Umbilical cord (tissue), 2 donors: ENCODE measurements around the gene PTCH2. TPM values are rescaled to one million over a fixed set of nuclear protein-coding genes. Genes with fewer than 3 reads are reported as not detected.
"Not testable (repeated sequence)": the region's sequence is repeated elsewhere in the genome, so short reads cannot be mapped to it uniquely, and the experiment has no call there.

Experiments
- DNase-seq: peaks from one replicate; pipeline ENCODE4 v3.0.0-alpha.2; 2015; ENCODE audit warnings: low spot score
- total RNA-seq: library from RNA; depleted of rRNA; stranded (reverse); fragments of >200 nt; gene quantifications from one replicate; pipeline ENCODE4 v1.2.3, GENCODE V29; 2014; ENCODE audit warnings: low replicate concordance; ENCODE audit not compliant: insufficient read depth

Gene PTCH2
- total RNA-seq, 1 donor from 2014 or later = 0.72 TPM

DNA sequence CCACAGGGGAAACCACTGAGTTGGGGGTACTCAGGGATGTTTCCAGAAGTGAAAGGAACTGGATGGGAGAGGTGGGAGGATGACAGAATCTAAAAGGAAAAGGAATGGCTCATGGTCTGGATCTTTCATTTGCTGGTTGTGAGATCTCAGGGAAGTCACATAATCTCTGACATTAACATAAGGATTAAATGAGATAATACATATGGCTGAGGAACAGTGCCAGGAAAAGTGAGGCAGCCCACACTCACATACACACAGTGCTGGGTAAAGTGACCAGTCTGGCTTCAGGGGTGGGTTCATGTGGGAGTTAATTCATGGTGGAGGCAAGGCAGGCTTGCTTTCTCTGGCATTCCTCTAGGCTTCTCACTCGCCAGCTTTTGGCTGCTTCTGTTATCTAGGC is 3.9 kb upstream of the PTCH2 start:
- DNase-seq = no peak

DNA sequence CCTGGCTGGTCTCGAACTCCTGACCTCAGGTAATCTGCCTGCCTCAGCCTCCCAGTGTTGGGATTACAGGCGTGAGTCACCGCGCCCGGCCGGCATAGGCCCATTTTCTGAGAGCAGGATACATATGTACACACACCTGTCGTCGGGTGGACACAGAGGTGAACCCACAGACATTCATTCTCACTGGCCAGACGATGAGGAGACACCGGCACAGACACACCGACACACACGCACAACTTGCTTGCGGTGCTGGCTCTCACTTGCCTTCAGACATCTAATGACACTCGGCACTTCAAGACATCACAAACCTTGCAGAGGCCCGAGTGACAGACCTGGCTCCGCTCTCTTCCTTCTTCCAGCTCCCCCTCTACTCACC is 579 bp downstream of the PTCH2 start:
- DNase-seq = no peak

DNA sequence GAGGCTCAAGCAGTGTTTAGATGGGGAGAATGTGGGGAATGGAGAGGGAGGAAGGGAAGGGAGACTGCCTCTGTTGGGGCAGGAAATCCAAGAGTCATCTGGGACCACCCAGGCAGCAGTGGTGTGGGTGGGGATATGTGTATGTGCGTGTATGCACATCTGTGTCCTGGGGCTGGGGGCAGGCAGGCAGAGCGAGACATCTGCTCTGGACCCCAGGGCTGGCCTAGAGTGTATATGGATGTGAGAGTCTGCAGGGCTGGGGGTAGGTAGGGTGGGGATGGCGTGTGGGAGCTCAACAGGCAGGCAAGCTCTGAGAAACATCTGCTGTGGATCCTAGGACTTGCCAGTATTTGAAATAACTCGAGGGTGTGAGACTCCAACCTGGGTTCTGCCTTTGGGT is 3.5 kb downstream of the PTCH2 start:
- no peak for DNase-seq

DNA sequence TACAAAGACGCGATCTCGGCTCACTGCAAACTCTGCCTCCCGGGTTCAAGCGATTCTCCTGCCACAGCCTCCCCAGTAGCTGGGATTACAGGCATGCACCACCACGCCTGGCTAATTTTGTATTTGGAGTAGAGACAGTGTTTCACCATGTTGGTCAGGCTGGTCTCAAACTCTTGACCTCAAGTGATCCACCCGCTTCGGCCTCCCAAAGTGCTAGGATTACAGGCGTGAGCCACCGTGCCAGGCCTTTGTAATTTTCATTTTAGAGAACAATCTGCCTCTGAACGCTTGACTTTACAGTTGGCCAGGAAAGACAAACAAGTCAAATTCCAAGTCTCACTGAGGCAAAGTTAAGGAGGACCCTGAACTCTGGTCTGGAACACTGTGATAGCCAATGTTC is 4.8 kb downstream of the PTCH2 start:
- DNase-seq = not testable (repeated sequence)

DNA sequence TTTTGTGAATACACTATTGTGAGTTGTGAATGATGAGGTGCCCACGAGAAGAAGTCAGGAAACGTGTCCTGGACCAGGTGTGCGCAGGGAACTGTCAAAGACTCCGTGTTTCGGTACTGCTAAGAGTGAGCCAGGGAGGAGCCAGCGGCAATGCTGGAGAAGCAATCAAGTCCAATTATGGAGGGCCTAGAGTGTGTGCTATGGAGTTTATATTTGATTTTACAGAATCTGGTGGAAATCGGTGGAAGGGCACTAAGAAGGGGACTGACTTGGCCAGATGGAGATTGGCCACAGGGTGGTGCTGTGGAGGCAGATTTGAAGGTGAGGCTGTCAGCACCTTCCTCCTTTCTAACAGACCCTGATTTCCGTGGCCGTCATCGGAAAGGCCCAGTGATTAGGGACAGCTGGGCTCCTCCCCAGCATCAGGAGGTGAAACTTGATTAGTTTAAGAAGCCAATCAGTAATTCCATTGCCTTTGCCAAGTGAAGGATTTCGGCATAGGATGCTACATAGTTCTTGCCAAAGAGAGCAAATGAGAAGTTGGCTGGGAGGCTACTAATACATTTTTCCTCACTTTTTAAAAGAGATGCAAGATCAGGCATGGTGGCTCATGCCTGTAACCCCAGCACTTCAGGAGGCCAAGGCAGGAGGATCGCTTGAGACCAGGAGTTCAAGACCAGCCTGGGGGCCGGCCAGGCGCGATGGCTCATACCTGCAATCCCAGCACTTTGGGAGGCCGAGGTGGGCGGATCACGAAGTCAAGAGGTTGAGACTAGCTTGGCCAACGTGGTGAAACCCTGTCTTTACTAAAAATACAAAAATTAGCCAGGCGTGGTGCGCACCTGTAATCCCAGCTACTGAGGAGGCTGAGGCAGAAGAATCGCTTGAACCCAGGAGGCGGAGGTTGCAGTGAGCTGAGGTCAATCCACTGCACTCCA is 7.0 kb downstream of the PTCH2 start:
- peak; percentile 78 for DNase-seq

DNA sequence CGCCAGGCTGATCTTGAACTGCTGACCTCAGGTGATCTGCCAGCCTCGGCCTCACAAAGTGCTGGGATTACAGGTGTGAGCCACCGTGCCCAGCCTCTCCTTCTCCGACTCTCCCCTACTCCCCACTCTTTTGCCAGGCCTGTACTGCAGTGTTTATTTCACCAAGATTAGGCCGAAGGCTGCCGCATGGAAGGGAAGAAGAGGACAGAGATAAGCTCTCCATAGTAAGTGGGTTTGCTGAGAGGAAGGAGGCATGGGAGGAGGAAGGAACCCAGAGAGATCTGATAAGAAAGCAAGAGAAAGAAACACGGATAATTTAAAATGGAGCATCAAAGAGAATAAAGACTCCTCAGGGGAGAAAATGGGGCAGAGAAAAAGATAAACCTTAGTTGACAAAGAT is 8.7 kb downstream of the PTCH2 start:
- no peak for DNase-seq

DNA sequence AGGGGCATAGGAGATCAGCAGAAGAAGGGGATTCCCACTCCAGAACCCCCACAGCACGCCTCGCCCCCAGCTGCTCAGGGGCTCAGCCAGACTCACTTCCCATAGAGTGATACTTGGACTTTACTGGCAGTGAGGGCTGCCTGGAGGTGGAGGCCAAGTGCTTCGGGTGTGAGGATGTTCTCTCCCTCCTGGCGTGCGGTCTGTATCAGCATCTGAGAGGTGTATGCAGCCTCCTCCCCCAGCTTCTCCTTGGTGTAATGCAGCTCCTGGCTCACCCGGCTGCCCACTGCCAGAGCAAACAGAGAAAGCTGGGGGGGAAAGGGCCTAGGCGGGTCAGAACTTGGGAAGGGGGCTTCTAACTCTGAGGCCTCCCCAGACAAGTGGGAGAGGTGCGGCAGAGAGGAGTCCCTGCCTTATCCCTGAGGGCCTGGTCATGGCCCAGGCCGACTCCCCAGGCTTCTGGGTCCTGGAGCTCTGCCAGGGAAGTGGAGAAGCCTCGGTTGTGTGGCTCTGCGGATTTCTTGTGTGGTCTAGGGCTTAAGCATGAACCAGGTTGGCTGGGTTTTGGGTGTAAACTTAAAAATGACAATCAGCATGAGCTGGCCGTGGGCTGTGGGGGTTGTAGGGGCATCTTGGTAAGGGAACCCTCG is 10.9 kb downstream of the PTCH2 start:
- no peak for DNase-seq

DNA sequence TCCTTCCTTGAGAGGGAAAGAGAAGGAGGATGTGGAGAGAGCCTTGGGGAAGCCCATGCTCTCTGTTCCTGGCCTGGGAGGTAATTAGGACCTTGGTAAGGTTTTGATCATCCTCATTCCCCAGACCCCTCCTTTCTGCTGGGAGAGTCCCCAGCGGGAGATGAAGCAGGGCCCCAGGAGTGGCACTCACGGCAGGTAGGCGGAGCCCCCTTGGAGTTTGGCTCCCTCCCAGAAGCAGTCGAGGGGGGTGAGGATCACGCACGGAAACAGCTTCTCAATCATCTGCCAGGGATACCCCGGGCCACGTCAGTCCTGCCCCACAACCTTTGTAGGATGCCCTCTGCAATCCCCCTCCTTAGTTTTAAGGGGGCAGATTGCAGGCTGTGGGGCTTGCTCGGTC is 11.5 kb downstream of the PTCH2 start:
- DNase-seq = no peak

DNA sequence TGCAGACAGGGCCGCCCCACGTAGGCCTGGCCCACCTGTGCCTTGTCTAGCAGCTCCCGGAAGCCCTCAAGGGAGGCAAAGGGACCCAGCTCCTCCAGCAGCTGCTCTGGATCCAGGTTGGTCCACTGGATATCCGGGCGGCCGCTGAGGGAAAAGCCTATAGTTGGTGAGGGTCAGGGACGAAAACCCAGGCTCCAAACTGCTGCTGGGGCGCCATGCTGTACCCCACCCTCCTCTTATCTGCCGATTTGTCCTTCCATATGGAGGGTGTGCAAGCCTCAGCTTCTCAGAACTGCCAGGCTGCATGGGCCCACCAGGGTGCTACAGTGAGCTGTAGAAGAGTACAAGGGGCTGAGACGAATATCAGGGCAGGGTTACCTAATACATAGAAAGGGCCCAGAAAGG is 12.2 kb downstream of the PTCH2 start:
- no peak for DNase-seq

DNA sequence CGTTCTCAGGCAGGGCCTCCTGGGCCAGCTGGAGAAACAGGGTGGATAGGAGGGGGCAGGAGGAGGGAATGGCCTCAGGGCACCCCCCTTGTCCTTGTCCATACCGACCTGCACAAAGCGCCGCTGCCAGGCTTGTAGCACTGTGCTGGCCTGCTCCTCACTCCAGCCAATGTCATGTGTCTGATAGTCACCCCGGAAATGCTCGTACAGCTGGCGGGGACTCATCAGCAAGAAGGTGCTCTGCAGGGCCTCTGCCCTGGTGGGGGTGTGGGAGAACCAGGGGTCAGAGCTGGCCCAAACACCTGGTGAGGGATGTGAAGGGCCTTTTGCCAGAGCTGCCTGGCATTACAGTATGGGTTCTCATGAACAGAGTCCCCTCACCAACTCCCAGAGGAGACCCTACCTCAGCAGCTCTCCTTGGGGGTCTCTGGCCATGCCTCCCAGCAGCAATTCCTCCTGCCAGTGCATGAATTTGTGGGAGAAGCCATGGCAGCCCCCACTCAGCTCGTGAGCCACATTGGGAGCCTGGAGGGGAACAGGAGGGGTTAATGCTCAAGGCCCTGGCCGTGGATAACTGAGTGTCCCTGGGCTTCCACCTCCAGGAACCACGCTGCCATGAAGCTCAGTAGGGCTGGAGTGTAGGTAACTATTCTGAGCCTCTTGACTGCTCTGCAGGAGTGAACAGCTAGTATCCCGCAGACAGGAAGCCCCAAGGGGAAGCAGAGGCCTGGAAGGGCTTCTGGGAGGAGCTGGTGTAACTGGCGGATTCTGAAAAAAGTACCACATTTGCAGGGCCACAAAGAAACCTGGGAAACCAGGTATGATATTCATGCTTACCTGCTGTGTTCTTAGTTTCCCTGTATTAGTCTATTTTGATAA is 13.3 kb downstream of the PTCH2 start:
- DNase-seq = no peak

DNA sequence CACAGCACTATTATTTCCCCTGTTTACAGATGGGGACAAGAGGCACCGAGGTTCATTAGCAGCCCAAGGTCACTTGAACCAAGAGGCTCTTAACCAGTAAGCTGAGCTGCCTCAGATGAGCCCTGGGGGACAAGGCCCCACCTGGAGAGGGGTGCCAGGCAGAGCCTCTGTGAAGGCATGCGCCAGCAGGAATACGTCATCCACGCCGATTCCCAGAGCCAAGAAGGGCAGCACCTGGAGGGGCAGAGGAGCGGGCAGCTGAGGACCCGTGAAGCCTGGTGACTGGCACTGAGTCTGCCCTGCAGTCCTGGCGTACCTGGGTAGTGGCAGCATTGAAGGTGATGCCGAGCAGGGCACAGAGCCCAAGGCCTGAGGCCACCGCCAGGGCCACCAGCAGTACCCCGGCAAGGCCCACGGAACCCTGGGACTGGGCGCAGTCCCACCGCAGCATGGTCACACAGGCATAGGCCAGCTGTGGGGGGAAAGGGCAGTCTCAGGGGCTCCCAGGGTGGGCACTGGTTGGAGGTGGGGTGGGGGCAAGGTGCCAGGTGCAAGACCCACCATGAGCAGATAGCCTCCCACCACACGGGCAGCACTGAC is 14.1 kb downstream of the PTCH2 start:
- DNase-seq = no peak

DNA sequence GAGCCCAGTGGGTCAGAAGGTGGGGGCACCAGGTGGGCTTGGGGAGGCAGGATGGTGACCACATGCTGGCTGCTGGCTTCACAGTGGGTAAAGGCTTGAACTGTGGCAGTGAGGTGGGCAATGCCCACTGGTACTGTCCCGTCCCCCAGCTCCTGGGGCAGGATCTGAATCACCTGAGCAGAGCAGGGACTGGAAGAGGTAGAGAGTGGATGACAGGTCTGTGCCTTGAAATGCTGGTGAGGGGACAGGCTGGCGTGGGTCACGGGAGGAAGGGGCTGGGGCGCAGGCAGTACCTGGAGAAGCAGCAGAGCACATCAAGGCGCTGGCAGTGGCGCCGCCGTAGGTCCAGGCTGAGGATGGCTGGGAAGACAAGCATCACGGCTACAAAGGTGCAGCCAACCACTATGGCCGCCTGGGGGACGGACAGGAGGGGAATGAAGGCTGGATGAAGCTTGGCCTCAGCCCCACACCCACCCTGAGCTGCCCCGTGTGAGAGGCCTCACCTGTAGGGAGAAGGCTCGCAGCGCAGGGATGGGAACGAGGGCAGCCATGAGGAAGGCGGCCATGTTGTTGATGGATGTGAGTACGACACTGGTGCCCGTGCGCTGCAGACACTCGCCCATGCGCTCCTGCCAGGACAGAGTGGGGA is 14.9 kb downstream of the PTCH2 start:
- no peak for DNase-seq

DNA sequence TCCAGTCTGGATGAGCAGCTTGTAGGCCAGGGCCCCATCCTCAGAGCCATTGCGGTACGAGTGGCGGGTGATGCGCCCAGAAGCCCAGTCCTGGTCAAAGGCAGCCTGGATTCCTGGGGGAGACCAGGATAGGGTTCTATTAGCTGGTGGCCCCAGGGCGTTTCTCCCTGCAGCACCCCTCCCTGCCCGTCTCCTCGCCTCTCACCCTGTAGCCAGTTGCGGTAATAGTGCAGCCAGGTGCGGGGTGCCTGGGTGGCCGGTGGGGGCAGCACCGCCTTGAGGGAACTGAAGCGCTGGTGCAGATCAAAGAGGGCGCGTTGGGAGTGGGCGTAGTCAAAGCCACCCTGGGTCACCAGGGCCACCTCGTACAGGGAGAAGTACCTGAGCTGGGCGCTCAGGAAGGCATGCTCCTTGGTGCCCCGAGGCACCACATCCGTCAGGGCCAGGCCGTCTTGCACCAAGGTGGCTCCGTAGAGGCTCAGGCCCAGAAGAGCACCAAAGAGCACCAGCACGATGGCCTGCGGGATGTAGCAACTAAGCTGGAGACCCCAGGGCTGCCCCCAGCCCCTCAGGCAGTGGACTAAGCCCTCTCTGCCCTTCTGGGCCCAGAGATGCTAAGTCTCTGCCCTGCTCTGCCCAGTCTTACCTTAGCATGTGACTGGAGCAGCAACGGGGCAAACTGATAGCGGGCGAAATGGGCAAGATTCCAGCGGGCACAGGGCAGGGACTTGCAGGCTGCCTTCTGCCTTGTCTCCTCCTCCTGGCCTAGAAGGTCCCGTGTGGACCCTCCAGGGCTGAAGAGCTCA is 15.7 kb downstream of the PTCH2 start:
- no peak for DNase-seq

DNA sequence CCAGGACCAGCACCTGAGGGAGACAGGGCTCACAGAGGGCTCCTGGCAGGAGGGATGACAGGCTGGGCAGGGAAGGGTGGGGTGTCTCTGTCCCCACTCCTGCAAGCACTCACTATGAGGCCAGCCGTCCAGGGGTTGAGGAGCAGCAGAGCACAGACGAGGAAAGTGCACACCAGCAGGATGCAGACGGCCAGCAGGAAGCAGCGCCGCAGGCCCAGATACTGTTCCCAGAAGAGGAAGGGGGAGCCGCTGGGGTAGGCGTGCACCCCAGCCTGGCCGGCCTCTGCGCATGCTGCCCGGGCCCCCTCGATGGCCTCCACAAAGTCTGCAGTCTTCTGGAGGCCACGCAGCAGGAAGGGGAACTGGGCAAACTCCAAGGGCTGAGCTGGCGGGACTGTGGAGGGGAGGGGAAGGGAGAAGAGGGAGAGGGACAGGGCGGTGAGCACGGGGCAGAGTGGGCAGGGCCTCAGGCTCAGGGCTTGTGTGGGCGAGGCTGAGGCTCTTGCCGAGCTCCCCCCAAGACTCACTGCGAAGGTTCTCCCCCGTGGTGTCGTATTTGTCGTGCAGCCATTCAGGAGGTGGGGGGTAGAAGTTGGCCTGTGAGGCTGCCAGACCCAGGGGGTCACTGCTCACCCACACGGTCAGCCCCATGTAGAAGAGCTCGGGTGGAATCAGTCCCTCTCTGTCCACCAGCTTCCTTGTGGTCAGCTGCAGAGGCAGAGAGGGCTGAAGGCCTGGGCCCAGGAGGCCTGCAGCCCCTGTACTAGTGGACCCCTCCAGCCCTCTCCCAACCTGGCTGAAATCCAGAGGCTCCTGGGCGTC is 16.5 kb downstream of the PTCH2 start:
- DNase-seq = peak; percentile 77

DNA sequence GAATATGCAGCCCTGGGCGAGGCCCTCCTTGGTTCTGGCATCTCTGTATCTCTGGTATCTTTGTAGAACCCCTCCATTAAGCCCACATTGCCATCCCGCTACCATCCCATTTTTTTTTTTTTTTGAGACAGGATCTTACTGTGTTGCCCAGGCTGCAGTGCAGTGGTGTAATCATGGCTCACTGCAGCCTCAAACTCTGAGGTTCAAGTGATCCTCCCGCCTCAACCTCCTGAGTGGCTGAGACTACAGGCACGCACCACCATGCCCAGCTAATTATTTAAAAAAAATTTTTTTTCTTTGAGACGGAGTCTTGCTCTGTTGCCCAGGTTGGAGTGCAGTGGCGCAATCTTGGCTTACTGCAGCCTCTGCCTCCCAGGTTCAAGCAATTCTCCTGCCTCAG is 18.7 kb downstream of the PTCH2 start:
- not testable (repeated sequence) for DNase-seq

DNA sequence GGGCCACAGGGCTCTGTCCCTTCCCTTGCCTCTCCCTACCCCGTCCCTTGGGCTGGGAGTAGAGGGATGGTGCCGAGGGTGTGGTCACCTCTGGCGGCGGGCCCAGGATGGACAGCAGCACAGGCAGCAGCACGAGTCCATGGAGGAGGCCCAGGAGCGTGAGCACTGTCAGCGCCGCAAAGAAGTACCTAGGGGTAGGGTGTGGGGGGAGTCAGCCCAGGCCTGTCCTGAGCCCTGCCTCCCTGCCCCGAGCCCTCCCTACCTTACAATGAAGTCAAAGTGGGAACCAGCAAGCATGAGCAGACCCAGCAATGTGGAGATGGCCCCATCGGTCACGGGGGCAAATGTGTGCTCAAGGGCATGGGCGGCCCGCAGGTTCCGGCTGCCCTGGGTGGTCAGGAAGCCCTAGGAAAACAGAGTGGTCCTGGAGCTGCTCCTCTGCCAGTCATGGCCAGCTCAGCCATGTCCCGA is 20.0 kb downstream of the PTCH2 start:
- DNase-seq = no peak

DNA sequence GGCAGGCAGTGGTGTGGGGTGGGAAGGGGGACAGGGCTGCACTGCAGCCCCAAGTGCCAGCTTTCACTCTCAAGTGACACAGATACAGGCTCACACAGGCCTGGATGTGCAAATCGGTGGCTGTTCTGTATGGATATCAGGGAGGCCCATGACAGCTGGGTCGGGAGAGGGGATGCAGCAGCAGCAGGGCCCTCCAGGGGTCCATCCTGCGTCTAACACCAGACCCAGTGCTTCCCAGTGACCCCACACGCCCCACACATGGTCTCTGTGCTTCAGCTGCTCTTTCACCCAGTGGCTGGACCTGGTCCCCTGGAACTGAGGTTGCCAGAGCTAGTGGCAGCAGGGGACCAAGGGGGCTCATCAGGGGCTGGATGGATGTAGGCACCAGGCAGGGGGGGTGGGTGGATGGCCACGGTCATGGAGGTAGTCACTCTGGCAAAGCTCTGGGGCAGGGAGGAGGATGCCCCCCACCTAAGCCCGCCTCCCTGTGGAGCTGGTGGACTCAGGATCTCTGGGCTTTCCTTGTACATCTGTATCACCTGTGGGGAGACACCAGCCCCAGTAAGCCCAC is 20.8 kb downstream of the PTCH2 start:
- DNase-seq = no peak

DNA sequence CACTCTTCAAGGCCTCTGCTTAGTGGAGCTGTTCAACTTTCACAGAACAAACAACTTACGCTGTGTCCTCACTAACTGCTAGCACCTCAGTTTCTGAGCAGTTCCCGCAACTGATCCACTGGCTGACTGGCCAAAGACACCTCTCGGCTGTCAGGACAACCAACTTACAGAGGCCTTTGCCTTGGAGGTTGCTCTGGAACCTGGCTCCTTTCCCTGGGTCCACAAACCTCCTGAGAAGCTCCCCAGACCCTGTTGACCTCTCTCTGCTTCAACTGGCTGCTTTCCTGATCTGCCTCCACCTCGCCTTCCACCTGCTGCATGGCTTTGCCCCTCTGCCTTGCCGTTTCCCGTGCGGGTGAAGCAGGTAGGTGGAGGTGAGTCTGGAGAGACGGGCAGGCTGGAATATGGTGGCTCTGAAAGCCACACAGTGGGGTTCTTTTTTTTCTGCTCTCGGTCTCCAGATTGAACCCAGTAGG is 21.8 kb downstream of the PTCH2 start:
- DNase-seq = no peak
